Skeletal muscle tissue (tissue), 4 donors: ENCODE measurements around the gene NFATC2. TPM values are rescaled to one million over a fixed set of nuclear protein-coding genes. Genes with fewer than 3 reads are reported as not detected.

Source experiments
- H3K27ac ChIP-seq: one replicate; pipeline ENCODE4 v1.7.0; 2013; ENCODE audit warnings: mild to moderate bottlenecking, low read depth, low read length, inconsistent platforms
- H3K27me3 ChIP-seq, 3 donors: one replicate each; pipeline ENCODE4 v1.7.0; 2013; ENCODE audit warnings: low read length in 3 of 3; ENCODE audit not compliant: control insufficient read depth in 3 of 3, insufficient read depth in 3 of 3
- H3K36me3 ChIP-seq, 3 donors: one replicate each; pipeline ENCODE4 v1.7.0; 2013; ENCODE audit warnings: low read length in 3 of 3; ENCODE audit not compliant: control insufficient read depth in 3 of 3, insufficient read depth in 3 of 3
- H3K4me1 ChIP-seq, 3 donors: one replicate each; pipeline ENCODE4 v1.7.0; 2013; ENCODE audit warnings: low read length in 3 of 3, mild to moderate bottlenecking in 3 of 3; ENCODE audit not compliant: control insufficient read depth in 3 of 3, insufficient read depth in 3 of 3
- H3K4me3 ChIP-seq, 3 donors: one replicate each; pipeline ENCODE4 v1.7.0; 2013; ENCODE audit warnings: low read length in 3 of 3
- H3K9ac ChIP-seq, 3 donors: one replicate each; pipeline ENCODE4 v1.7.0; 2013; ENCODE audit warnings: low read length in 3 of 3, mild to moderate bottlenecking in 3 of 3, moderate library complexity in 2 of 3, low read depth in 1 of 3
- H3K9me3 ChIP-seq, 3 donors: one replicate each; pipeline ENCODE4 v1.7.0; 2013; ENCODE audit warnings: low read length in 3 of 3; ENCODE audit not compliant: control insufficient read depth in 3 of 3
- total RNA-seq: library from RNA; depleted of rRNA; stranded (reverse); fragments of >200 nt; gene quantifications from one replicate; pipeline ENCODE4 v1.2.3, GENCODE V29; 2014
- donor health status: Osteomylitis.

The NFATC2 gene
- total RNA-seq, 1 donor from 2014 or later: 3.1 TPM

- Histone ChIP-seq H3K36me3 (peaks cover 2 to 22% (median 6%) of the 10 kb centered on the region in 3 donors), H3K9ac (no peak overlapping the region), H3K4me3 (no peak overlapping the region), H3K4me1 (peaks cover 4 to 8% (median 5%) of the 10 kb centered on the region in 3 donors), H3K9me3 (no peaks in the 10 kb centered on the region), H3K27me3 (no peaks in the 10 kb centered on the region), H3K27ac (no peak overlapping the region)
Observed at GRCh38 chr20:51404297-51405060, 138.0 kb downstream of the NFATC2 start.

GRCh38 chr20:51403466-51404220 is 138.9 kb downstream of the NFATC2 start:
- peaks cover 2 to 19% (median 6%) of the 10 kb centered on the region in 3 donors for H3K36me3 ChIP-seq
- peaks cover 12 to 16% (median 13%) of the 10 kb centered on the region in 3 donors for H3K4me1 ChIP-seq
- no peak overlapping the region for H3K9ac ChIP-seq
- no peak overlapping the region for H3K4me3 ChIP-seq
- no peak overlapping the region for H3K27ac ChIP-seq
- no peaks in the 10 kb centered on the region for H3K27me3 ChIP-seq
- H3K9me3 ChIP-seq: no peaks in the 10 kb centered on the region

GRCh38 chr20:51402201-51402600 is 140.3 kb downstream of the NFATC2 start:
- H3K27ac ChIP-seq: no peak overlapping the region
- peaks cover 15 to 17% (median 17%) of the 10 kb centered on the region in 3 donors for H3K4me1 ChIP-seq
- H3K9ac ChIP-seq: no peak overlapping the region
- no peaks in the 10 kb centered on the region for H3K9me3 ChIP-seq
- H3K36me3 ChIP-seq: peaks cover 0 to 21% (median 6%) of the 10 kb centered on the region in 3 donors
- H3K4me3 ChIP-seq: no peak overlapping the region
- H3K27me3 ChIP-seq: no peaks in the 10 kb centered on the region

- no peaks in the 10 kb centered on the region for H3K9me3 ChIP-seq
- H3K27me3 ChIP-seq: no peaks in the 10 kb centered on the region
- H3K36me3 ChIP-seq: peaks cover 0 to 24% (median 6%) of the 10 kb centered on the region in 3 donors
- no peak overlapping the region for H3K9ac ChIP-seq
- no peak overlapping the region for H3K4me3 ChIP-seq
- H3K4me1 ChIP-seq: peaks cover 17 to 21% (median 18%) of the 10 kb centered on the region in 3 donors
- H3K27ac ChIP-seq: no peak overlapping the region
Observed at GRCh38 chr20:51401496-51401895, 141.0 kb downstream of the NFATC2 start.

- Histone ChIP-seq H3K27ac (no peak overlapping the region), H3K9ac (no peak overlapping the region)
Observed at GRCh38 chr20:51400051-51400926, 142.2 kb downstream of the NFATC2 start.

DNA sequence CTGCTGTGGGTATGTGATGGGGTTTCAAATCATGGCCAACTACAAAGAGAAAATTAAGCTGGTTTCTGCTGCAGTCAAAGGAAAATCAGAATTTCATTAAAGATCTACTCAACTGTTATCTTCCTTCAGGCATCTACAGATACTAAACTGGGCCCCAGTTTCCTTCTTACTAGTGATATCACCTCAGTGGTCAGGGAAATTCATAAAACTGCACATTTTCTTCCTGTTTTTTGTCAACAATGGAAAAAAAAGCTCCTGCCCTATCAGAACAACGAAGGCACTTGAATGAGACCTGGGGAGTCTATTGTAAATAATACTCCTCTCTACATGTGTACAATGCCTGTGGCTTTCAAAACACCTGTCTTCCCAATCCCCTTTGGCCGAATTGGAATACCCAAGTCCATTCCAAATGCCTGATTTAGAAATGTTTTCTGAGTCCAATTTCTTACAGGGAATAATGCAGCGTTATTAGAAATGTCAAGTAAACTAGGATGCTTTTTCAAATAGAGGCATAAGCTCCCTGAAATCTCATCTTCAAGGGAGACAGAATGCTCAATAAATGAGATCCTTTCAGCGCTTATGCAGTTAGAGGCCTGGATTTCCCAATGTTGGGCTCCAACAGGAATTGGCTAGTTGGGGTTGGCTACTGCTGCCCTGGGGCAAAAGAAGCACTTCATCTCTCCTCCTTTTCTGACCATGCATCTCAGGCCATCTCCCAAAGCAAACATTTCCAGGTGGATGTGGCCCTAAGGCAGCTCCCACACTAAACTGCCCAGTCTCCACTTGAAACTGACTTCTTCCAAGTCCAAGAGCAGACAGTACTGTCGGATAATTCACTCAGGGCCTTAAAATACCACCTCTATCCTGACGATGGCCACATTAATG is 143.3 kb downstream of the NFATC2 start:
- H3K9me3 ChIP-seq: no peaks in the 10 kb centered on the region
- no peak overlapping the region for H3K4me3 ChIP-seq
- peaks cover 0 to 16% (median 0%) of the 10 kb centered on the region in 3 donors for H3K36me3 ChIP-seq
- H3K27me3 ChIP-seq: no peaks in the 10 kb centered on the region
- H3K9ac ChIP-seq: no peak overlapping the region
- peaks cover 27 to 33% (median 27%) of the 10 kb centered on the region in 3 donors for H3K4me1 ChIP-seq
- H3K27ac ChIP-seq: no peak overlapping the region

More at GRCh38 chr20:51400051-51400926, 142.2 kb downstream of the NFATC2 start:
- H3K4me3 ChIP-seq: no peak overlapping the region
- H3K27me3 ChIP-seq: no peaks in the 10 kb centered on the region
- peaks cover 0 to 24% (median 5%) of the 10 kb centered on the region in 3 donors for H3K36me3 ChIP-seq
- peaks cover 17 to 25% (median 20%) of the 10 kb centered on the region in 3 donors for H3K4me1 ChIP-seq
- H3K9me3 ChIP-seq: no peaks in the 10 kb centered on the region

DNA sequence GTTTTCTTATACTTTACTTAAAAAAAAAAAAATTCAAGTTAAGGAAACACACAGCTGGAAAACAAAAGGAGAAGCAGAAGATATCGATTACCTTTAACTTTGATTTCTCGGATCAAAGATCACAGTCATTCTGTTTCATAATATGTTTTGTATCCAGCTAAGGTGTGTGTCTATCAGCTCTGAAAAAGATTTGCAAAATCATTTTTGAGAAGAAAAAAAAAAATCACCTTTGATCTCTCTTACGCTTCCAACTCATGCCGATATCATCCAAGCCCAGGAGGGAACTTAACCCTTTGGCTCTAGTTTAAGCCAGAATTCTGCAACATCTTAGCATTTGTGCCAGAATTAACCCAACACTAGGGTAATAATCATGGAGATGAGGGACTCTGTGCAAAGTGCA is 144.0 kb downstream of the NFATC2 start:
- Histone ChIP-seq H3K9me3 (no peaks in the 10 kb centered on the region), H3K9ac (no peak overlapping the region), H3K36me3 (peaks cover 0 to 10% (median 0%) of the 10 kb centered on the region in 3 donors), H3K4me1 (peaks cover 34 to 40% (median 34%) of the 10 kb centered on the region in 3 donors), H3K27me3 (no peaks in the 10 kb centered on the region), H3K27ac (no peak overlapping the region), H3K4me3 (no peak overlapping the region)

GRCh38 chr20:51398083-51398482 is 144.4 kb downstream of the NFATC2 start:
- Histone ChIP-seq H3K27ac (no peak overlapping the region), H3K4me3 (no peak overlapping the region), H3K36me3 (peaks cover 0 to 8% (median 0%) of the 10 kb centered on the region in 3 donors), H3K4me1 (peaks cover 39 to 45% (median 39%) of the 10 kb centered on the region in 3 donors), H3K9ac (no peak overlapping the region), H3K9me3 (no peaks in the 10 kb centered on the region), H3K27me3 (no peaks in the 10 kb centered on the region)

DNA sequence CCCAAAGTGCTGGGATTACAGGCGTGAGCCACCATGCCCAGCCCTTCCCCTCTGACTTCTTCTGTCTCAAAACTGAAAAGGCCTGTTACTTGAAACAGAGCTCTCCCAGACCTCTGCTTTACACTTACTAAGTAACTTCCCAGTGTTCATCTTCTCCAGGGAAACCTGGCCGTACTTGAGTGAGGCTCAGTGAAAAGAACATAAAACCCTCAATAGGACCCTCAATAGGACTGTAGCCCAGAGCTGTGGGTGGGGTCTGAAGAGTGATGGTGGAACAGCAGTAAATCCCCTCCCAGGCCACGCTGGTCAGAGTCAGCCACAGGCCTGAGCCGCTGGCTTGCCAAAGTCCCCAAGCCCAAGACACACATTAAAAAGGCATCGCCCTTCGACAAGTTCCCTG is 145.4 kb downstream of the NFATC2 start:
- Histone ChIP-seq H3K36me3 (peaks cover 0 to 8% (median 0%) of the 10 kb centered on the region in 3 donors), H3K27ac (no peak overlapping the region), H3K27me3 (no peaks in the 10 kb centered on the region), H3K9ac (no peak overlapping the region), H3K4me3 (no peak overlapping the region), H3K4me1 (peaks cover 41 to 50% (median 48%) of the 10 kb centered on the region in 3 donors), H3K9me3 (no peaks in the 10 kb centered on the region)
